Measurements from ENCODE around the gene DNM3.
"Not testable (repeated sequence)": the region's sequence is repeated elsewhere in the genome, so short reads cannot be mapped to it uniquely, and the experiment has no call there.

Gene DNM3

DNA sequence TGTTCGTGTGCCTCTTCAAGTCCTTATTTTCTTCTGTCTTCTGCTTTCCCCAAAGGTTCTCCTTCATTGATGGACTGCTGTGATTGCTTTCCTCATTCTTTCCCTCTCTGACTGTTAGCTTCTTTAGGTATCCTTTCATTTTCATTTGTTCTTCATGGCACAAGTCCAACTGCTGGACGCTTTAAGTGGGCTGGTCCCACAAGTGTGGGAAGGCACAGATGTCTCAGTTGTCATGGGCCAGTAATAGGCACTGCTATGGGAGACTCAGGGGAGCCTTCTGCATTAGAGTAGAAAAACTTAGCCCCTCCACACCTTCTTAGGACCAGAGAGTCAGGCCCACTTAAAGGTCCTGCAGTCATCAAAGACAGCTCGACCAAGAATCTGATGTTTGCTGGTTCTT lies 456.8 kb downstream of the DNM3 start:
- no peak for DNase-seq

DNA sequence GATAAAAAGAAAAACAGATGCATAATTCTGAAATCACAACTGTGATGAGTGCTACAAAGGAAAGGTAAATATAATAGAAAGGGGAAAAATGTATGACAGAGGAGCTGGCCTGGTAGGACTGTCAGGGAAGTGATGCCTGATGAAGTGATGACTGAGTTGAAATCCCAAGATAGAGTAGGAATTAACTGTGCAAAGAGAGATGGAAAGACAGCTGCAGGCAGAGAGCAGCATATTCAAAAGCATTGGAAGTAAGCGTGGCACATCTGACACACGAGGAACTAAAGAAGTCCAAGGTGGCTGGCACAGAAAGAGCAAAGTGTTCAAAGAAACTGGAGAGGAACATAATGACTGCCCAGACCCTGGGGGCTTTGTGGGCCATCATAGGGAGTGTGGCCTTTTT lies 457.6 kb downstream of the DNM3 start:
- DNase-seq, result no peak

DNA sequence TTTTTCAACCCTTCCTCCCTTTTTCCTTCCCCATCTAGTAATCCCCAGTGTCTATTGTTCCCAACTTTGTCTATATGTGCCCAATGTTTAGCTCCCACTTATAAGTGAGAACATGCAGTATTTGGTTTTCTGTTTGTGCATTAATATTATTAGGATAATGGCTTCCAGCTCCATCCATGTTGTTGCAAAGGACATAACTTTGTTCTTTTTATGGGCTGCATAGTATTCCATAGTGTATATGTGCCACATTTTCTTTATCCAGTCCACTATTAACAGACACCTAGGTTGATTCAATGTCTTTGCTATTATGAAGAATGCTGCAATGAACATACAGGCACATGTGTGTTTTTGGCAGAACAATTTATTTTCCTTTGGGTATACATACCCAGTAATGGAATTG lies 458.2 kb downstream of the DNM3 start:
- no peak for DNase-seq

DNA sequence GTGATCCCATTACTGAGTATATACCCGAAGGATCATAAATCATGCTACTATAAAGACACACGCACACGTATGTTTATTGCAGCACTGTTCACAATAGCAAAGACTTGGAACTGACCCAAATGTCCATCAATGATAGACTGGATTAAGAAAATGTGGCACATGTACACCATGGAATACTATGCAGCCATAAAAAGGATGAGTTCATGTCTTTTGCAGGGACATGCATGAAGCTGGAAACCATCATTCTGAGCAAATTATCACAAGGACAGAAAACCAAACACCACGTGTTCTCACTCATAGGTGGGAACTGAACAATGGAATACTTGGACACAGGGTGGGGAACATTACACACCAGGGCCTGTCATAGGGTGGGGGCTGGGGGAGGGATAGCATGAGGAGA lies 466.2 kb downstream of the DNM3 start:
- DNase-seq, result not testable (repeated sequence)

DNA sequence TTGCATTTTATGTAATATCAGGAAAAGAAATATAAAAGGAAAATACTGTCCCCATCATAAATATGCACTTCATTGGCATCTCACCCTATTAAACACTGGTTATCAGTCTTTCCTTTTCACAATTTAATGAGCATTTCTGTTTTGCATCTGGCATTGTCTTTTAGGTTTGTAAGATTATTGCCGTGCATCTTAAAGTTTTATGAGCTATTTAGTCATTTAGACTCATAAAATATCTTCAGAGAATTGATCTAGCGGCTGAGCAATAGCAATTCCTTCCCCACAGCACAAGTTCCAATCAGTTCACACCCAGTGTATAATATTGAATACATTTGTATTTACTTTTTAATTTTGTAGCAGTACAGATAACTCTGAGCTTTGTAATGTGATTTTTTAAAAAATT lies 466.8 kb downstream of the DNM3 start:
- no peak for DNase-seq

DNA sequence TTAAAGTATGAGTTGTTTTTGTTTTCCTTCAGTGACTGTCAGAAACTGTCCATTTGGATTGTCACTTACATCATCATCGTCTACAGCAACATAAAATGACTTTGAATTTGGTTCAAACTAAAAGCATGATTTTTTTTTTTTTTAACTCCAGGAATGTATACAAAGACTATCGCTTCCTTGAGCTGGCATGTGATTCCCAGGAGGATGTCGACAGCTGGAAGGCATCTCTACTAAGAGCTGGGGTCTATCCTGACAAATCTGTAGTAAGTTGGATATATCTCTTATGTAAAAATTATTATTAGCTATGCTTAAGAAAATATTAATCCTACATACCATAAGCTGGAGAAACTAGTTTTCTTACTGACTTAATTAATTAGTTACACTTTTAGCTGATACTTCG lies 467.3 kb downstream of the DNM3 start:
- DNase-seq, result no peak

DNA sequence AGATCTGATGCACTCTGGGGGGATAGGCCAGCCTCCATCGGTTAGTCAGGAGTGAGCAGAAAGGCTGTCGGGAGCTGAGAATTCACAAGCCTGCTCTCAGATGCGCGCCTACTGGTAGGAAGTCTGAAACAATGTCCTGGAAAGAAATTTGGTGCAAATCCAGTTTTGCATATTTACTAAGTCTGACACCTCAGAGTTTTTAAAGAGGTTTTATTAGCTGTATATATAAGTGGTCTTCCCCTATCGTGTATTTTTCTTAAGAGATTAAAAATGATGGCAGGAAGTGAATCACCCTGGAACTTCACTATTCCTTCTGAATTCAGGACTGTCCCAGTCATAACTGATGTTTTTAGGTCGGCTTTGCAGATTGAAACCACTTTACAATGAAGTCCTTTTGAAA lies 479.4 kb downstream of the DNM3 start:
- no peak for DNase-seq

DNA sequence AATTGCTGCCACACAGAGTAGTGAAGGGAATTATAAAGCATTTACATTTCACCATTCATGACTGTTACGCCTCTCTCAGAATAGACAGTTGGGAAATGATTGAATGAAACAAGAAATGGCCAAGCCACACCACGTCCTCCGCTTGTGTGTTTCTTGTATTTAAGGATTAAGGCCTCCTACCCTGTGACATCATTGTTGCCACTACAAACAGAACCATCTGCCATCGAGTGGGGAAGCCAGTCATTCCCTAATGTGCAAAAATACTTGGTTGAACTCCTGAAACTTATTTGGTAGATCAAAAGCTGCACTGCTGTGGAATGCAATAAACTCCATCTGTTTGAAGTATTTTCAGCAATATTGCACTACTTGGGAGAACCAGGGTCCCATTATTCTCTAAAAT lies 480.2 kb downstream of the DNM3 start:
- DNase-seq, result no peak

DNA sequence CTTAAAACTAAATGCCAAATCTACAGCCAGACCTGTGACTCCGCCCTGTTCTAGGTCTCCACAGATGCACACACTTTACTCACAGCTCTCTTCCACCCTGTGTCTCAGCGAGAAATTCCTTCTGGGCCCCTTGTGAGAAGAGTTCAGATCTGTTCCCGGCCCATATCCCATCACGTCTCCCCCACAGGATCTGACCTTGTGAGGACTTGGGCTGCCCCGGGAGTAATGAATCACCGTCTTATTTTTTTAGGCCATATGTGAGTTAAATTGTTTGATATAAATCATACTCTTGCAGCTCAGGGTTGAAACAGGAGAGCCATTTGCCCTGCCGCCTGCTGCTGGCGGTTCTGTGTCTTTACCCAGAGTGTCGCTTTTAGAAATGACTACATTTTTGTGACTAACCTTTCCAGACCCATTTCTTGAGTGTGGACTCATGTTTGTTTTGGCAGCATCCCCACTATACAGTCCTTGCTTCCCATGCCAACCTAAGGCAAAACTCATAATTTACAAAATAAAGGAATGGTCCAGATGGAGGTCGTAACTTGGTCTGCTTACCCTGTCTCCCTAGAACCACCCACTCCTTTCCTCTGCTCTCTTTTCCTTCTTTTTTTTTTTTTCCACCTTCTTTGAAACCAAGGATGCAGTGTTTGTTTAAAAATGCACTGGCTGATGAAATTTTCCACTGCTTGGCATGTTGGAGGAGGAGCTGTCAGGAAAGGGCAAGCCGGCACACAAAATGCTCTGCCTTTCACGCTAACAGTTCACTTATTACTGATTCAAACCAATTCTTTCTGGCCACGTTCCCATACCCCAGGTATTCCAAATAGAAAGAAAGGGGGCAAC lies 481.1 kb downstream of the DNM3 start:
- DNase-seq, result no peak

DNA sequence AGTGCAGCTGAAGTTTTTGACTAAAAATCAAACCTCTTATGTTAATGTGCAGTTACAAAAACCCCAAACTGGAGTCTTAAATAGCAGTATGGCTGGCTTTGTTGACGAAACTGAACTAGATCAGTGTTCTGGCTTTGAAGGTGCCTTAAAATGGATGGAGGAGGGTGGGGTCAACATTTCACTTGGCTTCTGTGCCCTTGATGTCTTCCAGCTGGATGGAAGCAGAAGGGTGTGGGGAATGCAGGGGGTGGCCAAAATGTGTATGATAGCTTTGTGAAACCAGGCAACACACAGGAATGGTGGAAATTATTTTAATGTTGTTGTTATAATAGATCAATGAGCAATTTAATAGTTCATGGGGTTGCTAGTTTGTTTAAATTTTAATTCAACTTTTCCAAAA lies 482.4 kb downstream of the DNM3 start:
- no peak for DNase-seq

DNA sequence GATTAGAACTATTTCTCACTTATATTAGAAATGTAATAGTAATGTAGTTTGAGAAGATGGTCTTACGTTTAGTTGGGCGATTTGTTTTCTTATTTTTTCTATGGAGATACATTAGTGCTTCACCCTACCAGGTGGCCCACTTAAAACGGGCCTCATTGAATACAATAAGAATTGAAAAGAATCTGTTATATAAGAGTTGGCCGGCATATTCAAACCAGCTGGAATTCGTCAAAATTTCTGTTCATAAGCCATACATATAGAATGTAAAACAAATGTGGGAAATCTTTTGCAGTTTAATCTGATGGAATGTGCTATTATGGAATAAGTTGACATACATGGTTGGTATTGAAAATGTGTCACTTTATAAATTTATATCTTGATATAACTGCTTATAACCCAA lies 482.8 kb downstream of the DNM3 start:
- DNase-seq, result no peak

DNA sequence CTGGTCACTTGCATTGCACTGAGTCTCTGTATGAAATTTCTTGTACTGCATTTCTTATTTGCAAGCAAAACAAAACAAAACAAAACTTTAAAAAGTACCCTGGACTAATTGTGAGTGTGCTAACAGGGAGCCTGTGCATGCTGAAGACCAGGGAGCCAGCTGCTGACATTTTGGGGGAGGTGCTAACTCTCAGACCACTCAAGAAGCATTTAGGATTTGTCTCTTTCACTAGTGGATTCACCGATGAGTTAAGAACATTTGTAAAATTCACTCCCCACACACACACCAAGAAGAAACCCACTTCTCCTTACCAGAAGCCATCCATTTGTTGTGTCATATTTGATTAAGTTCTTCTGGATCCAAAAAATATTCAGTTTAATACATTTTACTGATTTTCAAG lies 483.5 kb downstream of the DNM3 start:
- DNase-seq, result no peak

DNA sequence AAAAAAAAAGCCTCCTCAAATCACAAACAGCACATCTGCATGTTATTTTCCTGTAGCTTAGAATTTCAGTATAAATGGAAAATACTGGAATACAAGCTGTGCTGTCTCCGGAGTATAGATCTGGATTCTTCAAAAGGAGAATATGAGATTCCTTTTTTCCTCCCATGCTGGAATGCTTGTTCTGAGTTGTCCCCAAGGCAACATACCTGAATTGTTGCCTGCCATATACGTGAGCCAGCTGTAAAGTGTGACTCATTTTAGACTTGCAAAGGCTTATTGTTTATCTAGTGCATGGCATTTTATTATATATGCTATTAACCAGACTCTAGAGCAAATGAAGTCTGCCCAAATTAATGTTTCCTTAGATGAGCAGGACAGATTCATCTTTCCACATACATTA lies 484.2 kb downstream of the DNM3 start:
- DNase-seq, result no peak

DNA sequence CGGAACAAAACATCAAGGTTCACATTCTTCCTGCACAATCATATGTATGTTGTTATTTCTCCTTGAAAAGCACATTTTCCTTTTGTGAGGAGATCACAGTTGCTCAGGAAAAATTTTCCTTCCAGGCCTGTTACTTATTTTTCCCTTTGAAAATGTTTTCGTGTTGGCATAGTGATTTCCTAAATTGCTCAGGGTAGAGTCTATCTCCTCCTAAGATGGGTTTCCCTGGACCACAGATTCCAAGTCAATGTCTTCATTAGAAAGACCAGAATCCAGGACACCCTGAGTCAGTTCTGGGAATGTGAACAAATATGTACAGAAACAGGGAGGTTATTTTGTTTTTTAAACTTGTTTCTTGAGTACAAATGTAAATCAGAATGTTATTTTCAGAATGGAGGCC lies 484.8 kb downstream of the DNM3 start:
- DNase-seq, result no peak

DNA sequence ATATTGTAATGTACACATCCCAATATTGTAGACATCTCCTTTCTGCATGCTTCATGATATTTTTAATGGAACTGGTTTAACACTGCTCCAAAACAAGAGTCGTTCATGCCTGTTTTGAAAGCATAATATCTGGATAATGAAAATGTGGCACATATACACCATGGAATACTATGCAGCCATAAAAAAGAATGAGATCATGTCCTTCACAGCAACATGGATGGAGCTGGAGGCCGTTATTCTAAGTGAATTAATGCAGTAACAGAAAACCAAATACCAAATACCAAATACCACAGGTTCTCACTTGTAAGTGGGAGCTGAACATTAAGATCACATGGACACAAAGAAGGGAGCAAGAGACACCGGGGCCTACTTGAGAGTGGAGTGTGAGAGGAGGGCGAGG lies 487.0 kb downstream of the DNM3 start:
- no peak for DNase-seq

DNA sequence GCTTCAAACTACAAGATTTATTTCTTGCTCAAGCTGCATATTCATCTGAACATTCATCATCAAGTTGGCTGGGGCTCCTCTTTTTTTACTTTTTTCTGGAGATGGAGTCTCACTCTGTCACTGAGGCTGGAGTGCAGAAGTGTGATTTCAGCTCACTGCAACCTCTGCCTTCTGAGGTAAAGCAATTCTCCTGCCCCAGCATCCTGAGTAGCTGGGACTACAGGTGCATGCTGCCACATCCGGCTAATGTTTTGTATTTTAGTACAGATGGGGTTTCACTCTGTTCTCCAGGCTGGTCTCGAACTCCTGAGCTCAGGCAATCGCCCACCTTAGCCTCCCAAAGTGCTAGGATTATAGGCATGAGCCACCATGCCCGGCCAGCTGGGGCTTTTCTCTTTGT lies 490.9 kb downstream of the DNM3 start:
- DNase-seq, result no peak

DNA sequence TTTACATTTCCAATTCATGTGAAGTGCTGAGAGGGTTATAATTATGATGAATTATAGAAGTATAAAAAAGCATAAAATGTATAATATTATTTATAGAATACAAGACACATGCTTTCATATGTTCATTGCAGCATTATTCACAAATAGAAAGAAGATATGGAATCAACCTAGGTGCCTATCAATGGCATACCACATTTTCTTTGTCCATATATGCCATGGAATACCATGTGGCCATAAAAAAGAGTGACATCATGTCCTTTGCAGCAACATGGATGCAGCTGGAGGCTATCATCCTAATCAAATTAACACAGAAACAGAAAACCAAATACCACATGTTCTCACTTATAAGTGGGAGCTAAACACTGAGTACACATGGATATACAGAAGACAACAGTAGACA lies 494.1 kb downstream of the DNM3 start:
- no peak for DNase-seq

DNA sequence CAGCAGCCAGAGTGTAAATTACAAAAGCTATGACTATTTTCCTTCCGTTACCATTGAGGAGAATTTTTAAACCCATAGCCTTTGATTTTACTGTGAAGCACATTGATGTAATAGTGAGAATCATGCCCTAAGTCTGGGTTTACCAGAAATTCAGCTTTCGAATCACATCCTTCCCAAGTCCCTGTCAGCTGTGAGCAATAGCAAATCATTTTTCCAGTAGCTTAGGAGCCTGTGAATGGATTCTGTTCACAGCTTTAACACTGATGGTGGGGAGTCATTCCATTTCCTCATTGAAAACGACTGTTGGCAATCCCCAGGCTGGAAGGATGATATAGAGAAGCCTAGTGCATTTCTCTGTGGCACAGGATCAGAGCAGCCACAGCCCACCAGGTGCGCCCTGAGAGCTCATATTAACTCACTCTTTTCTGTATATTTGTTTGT lies 497.0 kb downstream of the DNM3 start:
- DNase-seq, result no peak

DNA sequence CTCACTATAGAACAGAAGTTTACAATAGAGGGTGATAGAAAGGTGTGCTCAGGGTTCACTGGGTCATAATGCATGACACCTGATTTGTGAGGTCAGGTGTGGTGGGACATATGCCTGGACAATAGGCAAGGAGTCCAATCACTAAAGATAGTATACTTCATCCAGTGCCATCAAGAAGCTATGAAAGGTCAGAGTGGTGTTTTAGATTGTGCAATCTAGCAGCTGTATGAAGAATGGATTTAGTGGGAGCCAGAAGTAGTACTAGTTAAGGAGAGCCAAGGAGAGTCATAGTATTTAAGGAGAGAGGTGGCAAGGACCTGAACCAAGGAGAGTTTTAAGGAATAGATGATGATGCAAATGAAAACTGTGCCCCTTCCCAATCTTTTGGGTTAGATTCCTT lies 498.5 kb downstream of the DNM3 start:
- no peak for DNase-seq

DNA sequence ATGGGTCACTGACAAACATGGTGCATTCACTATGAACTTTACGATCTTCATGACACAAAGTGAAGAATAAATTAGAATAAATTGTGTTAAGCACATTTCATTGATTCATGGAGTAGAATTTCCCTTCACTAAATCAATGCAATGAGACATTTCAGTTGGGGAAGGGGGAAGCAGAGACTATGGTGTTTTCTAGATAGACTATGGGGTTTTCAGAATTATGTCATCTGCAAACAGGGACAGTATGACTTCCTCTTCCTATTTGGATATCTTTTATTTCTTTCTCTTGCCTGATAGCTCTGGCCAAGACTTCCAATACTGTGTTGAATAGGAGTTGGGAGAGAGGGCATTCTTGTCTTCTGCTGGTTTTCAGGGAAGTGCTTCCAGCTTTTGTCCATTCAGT lies 499.2 kb downstream of the DNM3 start:
- no peak for DNase-seq

DNA sequence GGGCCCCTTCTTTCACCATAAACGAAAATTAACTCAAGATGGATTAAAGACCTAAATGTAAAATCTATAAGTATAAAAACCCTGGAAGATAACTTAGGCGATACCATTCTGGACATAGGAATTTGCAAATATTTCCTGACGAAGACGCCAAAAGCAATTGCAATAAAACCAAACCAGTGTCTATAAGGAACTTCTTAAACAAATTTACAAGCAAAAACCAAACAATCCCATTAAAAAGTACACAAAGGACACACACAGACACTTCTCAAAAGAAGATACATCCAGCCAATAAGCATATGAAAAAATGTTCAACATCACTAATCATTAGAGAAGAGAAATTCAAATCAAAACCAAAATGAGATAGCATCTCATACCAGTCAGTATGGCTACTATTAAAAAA lies 500.4 kb downstream of the DNM3 start:
- DNase-seq, result no peak

DNA sequence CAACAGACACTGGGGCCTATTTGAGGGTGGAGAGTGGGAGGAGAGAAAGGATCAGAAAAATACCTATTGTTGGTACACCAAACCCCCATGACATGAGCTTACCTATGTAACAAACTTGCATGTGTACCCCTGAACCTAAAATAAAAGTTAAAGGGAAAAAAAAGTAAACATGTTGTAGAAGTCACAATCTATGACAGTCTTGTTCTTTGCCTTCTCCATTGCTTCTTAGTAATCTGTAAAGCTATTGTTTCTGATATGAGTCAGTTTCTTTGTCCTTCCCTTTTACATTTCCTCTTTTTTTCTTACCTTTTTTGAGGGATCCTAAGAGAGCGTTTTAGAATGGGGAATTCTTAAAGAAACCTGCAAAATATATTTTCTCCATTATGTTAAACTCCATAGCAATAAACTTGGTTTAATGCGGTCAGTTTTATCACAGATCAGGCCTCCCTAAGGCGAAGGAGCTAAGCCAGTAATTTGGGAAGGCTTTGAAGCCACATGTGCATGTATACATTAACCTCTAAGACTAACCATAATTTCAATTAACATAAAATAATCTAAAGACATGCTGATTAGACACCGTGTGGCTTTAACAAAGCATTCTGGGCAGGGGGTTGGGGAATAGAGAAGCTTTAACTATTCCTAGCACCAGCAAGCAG lies 501.4 kb downstream of the DNM3 start:
- DNase-seq, result no peak

DNA sequence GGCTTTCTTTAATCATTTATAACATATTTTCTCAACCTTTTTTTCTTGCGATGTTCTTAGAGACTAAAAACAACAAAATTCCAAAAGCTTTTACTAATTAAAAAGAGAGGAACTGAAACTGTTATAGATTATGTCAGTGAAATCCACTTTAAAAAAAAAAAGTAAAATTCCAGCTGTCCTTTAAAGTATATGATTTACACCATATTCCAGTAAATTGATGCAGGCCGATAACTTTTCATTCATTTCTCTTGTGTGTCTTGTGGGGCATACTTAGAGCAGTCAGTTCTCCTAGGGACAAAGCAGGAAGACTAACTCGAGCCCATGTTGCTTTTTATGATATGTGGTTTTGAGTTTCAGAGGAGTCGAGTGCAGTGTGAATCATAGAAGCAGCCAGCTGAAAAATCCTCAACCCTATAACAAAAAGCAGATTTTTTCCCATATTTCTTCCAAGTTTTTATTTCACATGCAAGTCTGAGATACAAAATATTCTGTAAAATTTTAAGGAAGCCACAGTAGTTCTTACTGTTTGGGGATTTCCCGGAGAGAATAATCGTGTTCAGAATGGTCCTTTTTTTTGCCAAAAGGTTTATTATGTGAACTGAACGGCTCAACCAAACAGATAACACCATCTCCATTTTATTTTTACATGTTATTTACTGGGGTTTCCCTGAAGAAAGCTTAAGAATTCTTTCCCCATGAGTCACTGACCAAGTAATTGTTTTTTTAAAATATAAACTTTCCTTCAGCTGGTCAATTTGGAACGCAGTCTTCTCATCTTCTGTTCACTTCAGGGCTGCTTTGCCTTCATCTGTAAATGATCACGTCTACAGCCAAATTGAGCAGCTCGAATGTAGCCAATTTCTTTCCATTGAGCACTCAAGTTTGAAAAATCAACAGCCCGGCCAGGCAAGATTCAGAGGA lies 502.2 kb downstream of the DNM3 start:
- no peak for DNase-seq

DNA sequence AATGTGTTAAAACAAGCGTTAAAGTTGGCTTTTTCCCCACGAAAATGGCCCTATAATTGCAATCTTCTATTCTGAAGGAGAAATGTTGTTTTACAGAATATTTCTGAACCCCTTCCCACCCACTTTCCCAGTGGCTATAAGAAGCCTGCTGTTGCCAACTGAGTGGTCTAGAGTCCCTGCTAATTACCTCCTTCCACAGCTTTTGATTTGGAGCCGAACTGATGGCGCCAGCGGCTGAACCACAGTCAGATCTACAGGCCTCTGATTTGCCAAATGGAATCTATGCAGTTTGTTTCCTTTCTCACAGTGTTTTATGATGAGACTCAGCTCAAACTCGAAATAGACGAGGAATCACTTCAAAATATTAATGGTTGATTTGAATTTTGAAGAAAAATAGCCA lies 503.1 kb downstream of the DNM3 start:
- DNase-seq, result no peak
